OCI-LY3 (cell line): ENCODE measurements around the gene MANSC4.

Source experiments
- H2AFZ ChIP-seq: fragments of 200-600, 300-600 bp; shearing (Covaris generic); 2 replicates; pipeline ENCODE4 v1.6.0; 2014; ENCODE audit warnings: antibody characterized with exemption, low read depth, low read length
- H3K27ac ChIP-seq: fragments of 200-600, 300-600 bp; sonication (generic); 2 replicates; pipeline ENCODE4 v1.5.1; 2014; ENCODE audit warnings: mild to moderate bottlenecking, low read length, moderate library complexity, mixed read lengths
- H3K27me3 ChIP-seq: fragments of 200-600, 300-600 bp; sonication (generic); 2 replicates; pipeline ENCODE4 v1.6.1; 2014; ENCODE audit warnings: low read depth, low read length, mixed read lengths
- H3K36me3 ChIP-seq: fragments of 200-600, 300-600 bp; sonication (generic); replicated peaks from 2 replicates; pipeline ENCODE3; 2014; ENCODE audit warnings: low read depth, low read length, mixed read lengths
- H3K4me1 ChIP-seq: fragments of 300-600, 200-600 bp; sonication (generic); 2 replicates; pipeline ENCODE4 v1.6.1; 2014; ENCODE audit warnings: low read length, mixed read lengths
- H3K4me2 ChIP-seq: fragments of 200-600, 300-600 bp; sonication (generic); 2 replicates; pipeline ENCODE4 v1.6.1; 2014; ENCODE audit warnings: low read length, mixed read lengths
- H3K4me3 ChIP-seq: fragments of 300-600, 200-600 bp; sonication (generic); 2 replicates; pipeline ENCODE4 v1.5.1; 2014; ENCODE audit warnings: antibody characterized with exemption, mild to moderate bottlenecking, low read length, moderate library complexity
- H3K79me2 ChIP-seq: fragments of 300-600, 200-600 bp; shearing (Covaris generic); 2 replicates; pipeline ENCODE4 v1.6.1; 2014; ENCODE audit warnings: mild to moderate bottlenecking, low read length, mixed read lengths
- H3K9ac ChIP-seq: fragments of 300-600, 200-600 bp; shearing (Covaris generic); 2 replicates; pipeline ENCODE4 v1.6.0; 2014; ENCODE audit warnings: mild to moderate bottlenecking, low read length, moderate library complexity
- H3K9me3 ChIP-seq: fragments of 200-600, 300-600 bp; shearing (Covaris generic); 2 replicates; pipeline ENCODE4 v1.6.1; 2014; ENCODE audit warnings: low read length, mixed read lengths; ENCODE audit not compliant: insufficient read depth
- H4K20me1 ChIP-seq: fragments of 200-600, 300-600 bp; sonication (generic); 2 replicates; pipeline ENCODE4 v1.6.1; 2016; ENCODE audit warnings: low read length, mixed read lengths; ENCODE audit not compliant: insufficient read depth
- CTCF ChIP-seq: fragments of 200-600, 300-600 bp; sonication (generic); IDR thresholded peaks from 2 replicates; pipeline ENCODE4 v1.5.1; 2014; ENCODE audit warnings: antibody characterized with exemption, low read length, low read depth
- EZH2phosphoT487 ChIP-seq: fragments of 200-600 bp; shearing (Covaris generic); IDR thresholded peaks from 2 replicates; pipeline ENCODE4 v1.6.1; 2018; ENCODE audit warnings: antibody characterized with exemption, mixed run types, low read depth

MANSC4 gene

DNA sequence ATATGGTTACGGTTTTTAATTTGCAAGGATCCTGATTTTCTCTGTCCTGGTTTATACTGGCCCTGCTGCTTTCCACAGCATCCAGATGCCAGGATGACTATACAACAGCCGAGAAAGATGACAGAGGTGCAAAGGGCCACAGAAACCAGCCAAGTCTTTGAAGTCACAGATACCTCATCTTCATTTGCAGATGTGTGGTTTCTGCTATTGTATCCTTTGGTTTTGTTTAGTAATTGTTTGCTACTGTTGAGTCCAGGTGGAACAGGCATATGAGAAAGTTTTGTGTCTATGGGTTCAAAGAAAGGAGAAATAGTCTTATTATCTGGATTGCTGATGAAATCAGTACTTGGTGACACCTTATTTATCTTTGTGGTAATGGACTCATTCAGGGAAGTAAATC, 17.3 kb downstream of the MANSC4 start:
- Histone ChIP-seq H3K4me1 (no peaks in the 10 kb centered on the region), H3K4me3 (no peak overlapping the region), H3K9ac (no peak overlapping the region), H3K27me3 (no peaks in the 10 kb centered on the region), H3K27ac (no peak overlapping the region), H3K9me3 (no peaks in the 10 kb centered on the region), H3K4me2 (no peak overlapping the region), H3K36me3 (peaks cover 4% of the 10 kb centered on the region), H2AFZ (no peak overlapping the region), H4K20me1 (no peaks in the 10 kb centered on the region), H3K79me2 (no peaks in the 10 kb centered on the region)
- no peak for TF ChIP-seq EZH2phosphoT487
- TF ChIP-seq CTCF, result no peak

GRCh38 chr12:27756670-27757195, 23.3 kb downstream of the MANSC4 start:
- H2AFZ ChIP-seq, result no peak overlapping the region
- H3K9me3 ChIP-seq, result no peaks in the 10 kb centered on the region
- no peak overlapping the region for H3K9ac ChIP-seq
- H4K20me1 ChIP-seq, result no peaks in the 10 kb centered on the region
- no peak overlapping the region for H3K4me3 ChIP-seq
- H3K36me3 ChIP-seq, result peaks cover 20% of the 10 kb centered on the region
- no peak overlapping the region for H3K27ac ChIP-seq
- no peaks in the 10 kb centered on the region for H3K79me2 ChIP-seq
- no peaks in the 10 kb centered on the region for H3K27me3 ChIP-seq
- H3K4me2 ChIP-seq, result no peak overlapping the region
- no peaks in the 10 kb centered on the region for H3K4me1 ChIP-seq
- TF ChIP-seq CTCF, result no peak
- TF ChIP-seq EZH2phosphoT487, result no peak

GRCh38 chr12:27754795-27755194, 25.2 kb downstream of the MANSC4 start:
- Histone ChIP-seq H3K36me3 (peaks cover 20% of the 10 kb centered on the region), H3K79me2 (no peaks in the 10 kb centered on the region; the same call in 1 of the 2 replicates), H3K4me3 (no peak overlapping the region), H4K20me1 (no peaks in the 10 kb centered on the region), H3K9ac (no peak overlapping the region), H3K27ac (no peak overlapping the region), H3K9me3 (no peaks in the 10 kb centered on the region), H3K27me3 (no peaks in the 10 kb centered on the region), H3K4me1 (no peaks in the 10 kb centered on the region), H2AFZ (no peak overlapping the region), H3K4me2 (no peak overlapping the region)
- TF ChIP-seq EZH2phosphoT487 (no peak), CTCF (no peak)

DNA sequence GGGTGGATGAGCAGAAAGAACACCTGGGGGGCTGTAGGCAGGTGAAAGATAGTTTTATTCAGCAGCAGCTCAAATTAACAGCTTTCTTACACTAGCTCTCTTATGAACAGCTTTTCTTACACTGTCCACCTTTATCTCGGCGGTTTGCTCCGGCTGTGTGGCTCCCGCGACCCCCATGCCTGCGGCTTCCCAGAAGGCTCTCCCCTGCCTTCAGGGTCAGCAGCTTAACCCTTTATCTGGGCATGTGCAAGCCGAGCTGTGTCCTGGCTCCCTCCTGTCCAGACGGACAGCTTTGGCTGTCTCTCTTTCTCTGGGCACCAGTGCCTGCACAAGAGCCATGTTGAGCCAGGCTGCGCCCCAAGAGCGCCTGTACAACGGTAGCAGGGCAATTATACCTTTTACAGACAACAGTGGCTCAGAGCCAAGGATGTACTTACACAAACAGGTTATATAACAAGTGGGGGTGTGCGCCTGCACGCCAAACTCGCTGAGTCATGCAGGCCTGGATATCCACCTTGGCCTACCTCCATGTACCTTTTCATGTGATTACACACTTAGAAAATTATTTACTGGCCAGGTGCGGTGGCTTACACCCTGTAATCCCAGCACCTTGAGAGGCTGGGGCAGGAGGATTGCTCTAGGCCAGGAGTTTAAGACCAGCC, 28.5 kb downstream of the MANSC4 start:
- Histone ChIP-seq H3K4me1 (no peaks in the 10 kb centered on the region), H3K4me3 (no peak overlapping the region), H2AFZ (no peak overlapping the region), H3K27me3 (no peaks in the 10 kb centered on the region), H3K4me2 (no peak overlapping the region), H3K27ac (no peak overlapping the region), H3K9ac (no peak overlapping the region), H3K79me2 (peaks cover 12% of the 10 kb centered on the region; the same call in 1 of the 2 replicates), H4K20me1 (no peaks in the 10 kb centered on the region), H3K36me3 (peaks cover 31% of the 10 kb centered on the region), H3K9me3 (no peaks in the 10 kb centered on the region)
- TF ChIP-seq EZH2phosphoT487 (no peak), CTCF (no peak)
